SK-N-MC (cell line): ENCODE data around the gene CCK.

Experiments used
- DNase-seq: peaks from one replicate; pipeline ENCODE4 v3.0.0-alpha.2; 2011; ENCODE audit warnings: low read depth, low spot score
- H3K27ac ChIP-seq: fragments of 200-600 bp; sonication (generic); 2 replicates; pipeline ENCODE4 v1.5.1; 2016; ENCODE audit warnings: mixed run types
- H3K36me3 ChIP-seq: fragments of 200-600 bp; sonication (generic); 2 replicates; pipeline ENCODE4 v1.6.1; 2017; ENCODE audit warnings: antibody characterized with exemption, low read length, mixed read lengths; ENCODE audit not compliant: insufficient read depth
- H3K4me3 ChIP-seq: fragments of 200-600 bp; sonication (generic); 2 replicates; pipeline ENCODE4 v1.5.1; 2016
- H3K9ac ChIP-seq: fragments of 200-600 bp; sonication (generic); 2 replicates; pipeline ENCODE4 v1.8.0; 2017; ENCODE audit warnings: mixed run types, mixed read lengths; ENCODE audit not compliant: insufficient read length
- H3K9me3 ChIP-seq: fragments of 200-600 bp; sonication (generic); 2 replicates; pipeline ENCODE4 v1.6.1; 2017; ENCODE audit warnings: low read depth, mild to moderate bottlenecking, antibody characterized with exemption, low read length, moderate library complexity, mixed read lengths
- EZH2 ChIP-seq: fragments of 200-600 bp; sonication (generic); IDR thresholded peaks from one replicate; pipeline ENCODE4 v1.6.1; 2017; ENCODE audit warnings: antibody characterized with exemption
- FOXP2 ChIP-seq: optimal IDR thresholded peaks from 2 replicates; pipeline ENCODE3; 2011; ENCODE audit warnings: mild to moderate bottlenecking, moderate library complexity; ENCODE audit not compliant: insufficient read depth; ENCODE audit errors: extremely low read length, control extremely low read depth
- POLR2AphosphoS5 ChIP-seq: IDR thresholded peaks from 2 replicates; pipeline ENCODE4 v1.6.1; 2012; ENCODE audit warnings: mild to moderate bottlenecking, low read depth, low read length, borderline replicate concordance

CCK gene

DNA sequence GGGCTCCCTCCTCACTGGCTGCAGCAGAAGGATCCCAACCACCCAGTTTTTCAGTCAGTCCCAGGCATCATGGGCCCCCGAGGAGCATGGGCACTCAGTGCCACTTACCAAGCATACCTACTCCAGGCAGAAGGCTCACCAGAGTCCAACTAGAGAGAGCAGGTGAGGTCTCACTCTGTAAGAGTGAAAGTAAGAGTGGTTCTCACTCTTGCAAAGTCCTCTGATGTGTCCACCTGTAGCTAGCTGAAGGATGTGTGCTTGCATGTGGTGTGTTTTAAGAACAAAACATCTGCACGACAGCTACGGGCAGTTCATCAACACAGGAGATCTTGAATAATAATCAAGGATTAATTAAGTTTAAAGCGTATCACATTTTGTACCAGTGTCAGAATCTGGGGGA, 49.7 kb downstream of the CCK start:
- no peak for DNase-seq
- Histone ChIP-seq H3K27ac (no peak overlapping the region), H3K36me3 (no peaks in the 10 kb centered on the region), H3K9ac (no peak overlapping the region), H3K4me3 (no peak overlapping the region), H3K9me3 (no peaks in the 10 kb centered on the region)
- TF ChIP-seq EZH2 = no peak
- no peak for TF ChIP-seq POLR2AphosphoS5
- TF ChIP-seq FOXP2 = no peak

DNA sequence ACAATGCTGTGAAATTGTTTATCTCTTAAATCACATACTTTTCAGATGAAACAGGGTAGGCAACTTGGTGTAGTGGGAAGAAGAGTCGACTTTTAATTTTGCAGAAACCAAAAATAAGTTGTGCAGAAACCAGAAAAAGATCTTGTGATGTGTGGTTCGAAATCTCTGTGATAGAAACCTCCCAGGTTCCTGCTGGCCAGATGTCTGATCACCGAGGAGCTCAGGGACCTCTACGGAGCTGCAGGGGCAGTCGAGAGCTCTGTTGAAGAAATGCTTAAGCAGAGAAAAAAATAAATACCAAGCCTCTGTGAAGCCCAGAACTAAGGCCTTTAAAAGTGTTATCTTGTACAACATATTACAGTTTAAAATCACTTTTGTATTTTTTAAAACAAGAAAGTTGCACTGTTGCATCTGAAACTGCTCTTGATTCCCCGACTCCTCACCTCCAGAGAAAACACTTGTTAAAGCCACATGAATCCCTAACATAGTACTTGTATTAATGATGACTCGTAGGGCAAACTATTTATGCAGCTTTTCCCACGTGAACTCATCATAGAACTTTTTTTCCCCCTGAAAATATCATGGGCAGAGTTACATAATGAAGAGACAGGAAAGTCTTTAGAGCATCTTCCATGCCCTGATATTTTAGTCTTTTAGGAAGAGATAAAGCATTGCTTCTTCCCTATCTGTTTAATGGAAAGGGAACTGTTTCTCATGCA, 51.3 kb downstream of the CCK start:
- DNase-seq = no peak

DNA sequence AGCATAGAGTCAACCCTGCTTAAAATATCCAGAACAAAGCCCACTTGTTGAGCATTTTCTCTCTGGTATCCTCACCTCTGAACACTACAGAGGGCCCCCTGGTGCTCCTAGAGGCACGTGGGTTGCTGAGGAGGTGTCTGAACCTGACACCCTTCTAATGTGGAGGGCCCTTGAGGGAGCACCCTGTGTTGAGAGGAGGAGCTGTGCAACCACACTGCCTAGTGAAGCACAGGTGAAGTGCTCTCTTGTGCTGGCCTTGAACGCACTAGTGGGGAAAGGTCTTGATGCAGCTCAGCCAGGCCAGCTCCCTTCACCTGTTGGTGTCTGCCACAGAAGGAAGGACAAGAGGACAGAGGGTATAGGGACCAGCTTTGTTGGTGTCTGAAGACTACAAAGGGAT, 51.9 kb downstream of the CCK start:
- no peak overlapping the region for H3K27ac ChIP-seq
- no peak overlapping the region for H3K4me3 ChIP-seq
- H3K9ac ChIP-seq = no peak overlapping the region
- DNase-seq = no peak
- TF ChIP-seq FOXP2 (no peak), EZH2 (no peak), POLR2AphosphoS5 (no peak)
- H3K36me3 ChIP-seq = no peaks in the 10 kb centered on the region; the same call in 1 of the 2 replicates
- no peaks in the 10 kb centered on the region for H3K9me3 ChIP-seq

More for the DNA sequence above, 51.3 kb downstream of the CCK start:
- no peak for TF ChIP-seq EZH2
- no peak for TF ChIP-seq FOXP2
- TF ChIP-seq POLR2AphosphoS5 = no peak
- H3K9ac ChIP-seq = no peak overlapping the region
- H3K4me3 ChIP-seq = no peak overlapping the region
- no peak overlapping the region for H3K27ac ChIP-seq
- no peaks in the 10 kb centered on the region; the same call in 1 of the 2 replicates for H3K36me3 ChIP-seq
- no peaks in the 10 kb centered on the region for H3K9me3 ChIP-seq

DNA sequence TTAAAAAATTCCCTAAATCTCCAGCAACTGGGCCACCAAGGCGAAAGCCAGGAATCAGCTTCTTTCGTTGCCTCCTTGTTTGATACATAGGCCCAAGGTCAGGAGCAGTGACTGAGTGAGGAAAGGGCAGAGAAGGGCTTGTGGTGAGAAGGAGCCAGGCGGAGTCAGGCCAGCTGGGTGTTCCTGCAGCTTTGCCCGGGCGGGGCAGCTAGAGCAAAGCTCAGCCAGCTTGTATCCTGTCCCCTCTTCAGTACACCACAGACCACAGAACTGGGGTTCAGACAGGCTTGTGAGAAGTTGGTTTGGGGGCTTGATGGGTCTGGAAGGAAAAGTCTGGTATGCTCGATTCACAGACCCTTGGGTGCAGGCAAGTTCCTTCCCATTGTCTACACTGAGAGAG, 52.6 kb downstream of the CCK start:
- no peak overlapping the region for H3K27ac ChIP-seq
- DNase-seq = no peak

DNA sequence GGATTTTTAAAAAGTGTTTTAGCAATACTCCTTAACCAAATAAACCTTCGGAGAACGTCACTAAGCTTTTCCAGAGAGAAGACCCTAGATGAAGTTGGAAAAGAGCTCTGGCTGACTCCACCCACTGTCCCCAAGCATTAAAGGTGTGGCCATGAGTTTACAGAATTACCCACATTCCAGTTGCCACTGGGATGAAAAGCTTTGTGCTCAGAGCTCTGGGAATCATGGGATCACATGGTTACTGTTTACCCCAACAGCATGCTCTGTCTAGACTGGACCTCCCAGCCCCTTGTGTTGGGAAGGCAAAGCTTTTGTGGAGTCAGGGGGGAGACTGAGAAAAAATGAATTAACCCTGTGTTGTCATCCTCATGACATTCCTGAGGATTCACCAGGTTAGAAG, 55.3 kb downstream of the CCK start:
- Histone ChIP-seq H3K4me3 (no peak overlapping the region), H3K27ac (no peak overlapping the region), H3K9ac (no peak overlapping the region), H3K36me3 (peaks cover 4% of the 10 kb centered on the region; the same call in 1 of the 2 replicates), H3K9me3 (no peaks in the 10 kb centered on the region)
- DNase-seq = no peak
- TF ChIP-seq EZH2 (no peak), FOXP2 (no peak), POLR2AphosphoS5 (no peak)

More for the DNA sequence above, 52.6 kb downstream of the CCK start:
- H3K9me3 ChIP-seq = no peaks in the 10 kb centered on the region
- H3K4me3 ChIP-seq = no peak overlapping the region
- H3K36me3 ChIP-seq = peaks cover 2% of the 10 kb centered on the region; the same call in 1 of the 2 replicates
- no peak overlapping the region for H3K9ac ChIP-seq
- TF ChIP-seq EZH2 = no peak
- no peak for TF ChIP-seq POLR2AphosphoS5
- TF ChIP-seq FOXP2 = no peak

DNA sequence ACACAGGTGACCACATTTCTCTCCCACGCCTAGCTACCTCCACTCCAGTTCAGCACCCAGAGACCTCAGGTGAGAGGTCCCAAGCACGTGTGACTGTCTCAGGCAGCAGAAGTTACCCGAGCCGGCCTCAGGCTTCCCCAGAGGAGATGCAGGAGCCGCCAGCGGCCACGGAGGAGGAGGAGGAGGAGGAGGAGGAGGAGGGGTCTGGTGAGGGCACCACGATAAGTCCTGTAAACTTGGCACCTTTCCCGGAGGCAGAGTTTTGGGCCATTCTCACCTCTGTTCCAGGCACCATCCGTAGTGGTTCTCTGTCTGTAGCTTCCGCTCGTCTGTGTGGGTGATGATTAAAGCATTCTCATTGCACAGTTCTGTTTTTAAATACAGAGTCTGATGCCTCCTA, 56.1 kb downstream of the CCK start:
- H3K4me3 ChIP-seq = no peak overlapping the region
- DNase-seq = no peak
- peaks cover 4% of the 10 kb centered on the region; the same call in 1 of the 2 replicates for H3K36me3 ChIP-seq
- H3K27ac ChIP-seq = no peak overlapping the region
- H3K9ac ChIP-seq = no peak overlapping the region
- H3K9me3 ChIP-seq = no peaks in the 10 kb centered on the region
- no peak for TF ChIP-seq FOXP2
- TF ChIP-seq POLR2AphosphoS5 = no peak
- no peak for TF ChIP-seq EZH2
